Smooth muscle cell (in vitro differentiated cells): Measurements from ENCODE around the gene MEPE. TPM values are rescaled to one million over a fixed set of nuclear protein-coding genes. Genes with fewer than 3 reads are reported as not detected.

Experiments used
- DNase-seq: peaks from one replicate; lab custom pipeline; 2025; ENCODE audit not compliant: unreplicated experiment; lab: John Stamatoyannopoulos, UW
- H2AFZ ChIP-seq: fragments of 200-600 bp; sonication (generic); 2 replicates; pipeline ENCODE4 v1.6.0; 2016; ENCODE audit warnings: antibody characterized with exemption, low read depth, mild to moderate bottlenecking
- H3F3A ChIP-seq: fragments of 200-600 bp; sonication (generic); 2 replicates; pipeline ENCODE4 v1.6.0; 2017; ENCODE audit warnings: antibody characterized with exemption, low read depth
- H3K27ac ChIP-seq: fragments of 200-600 bp; sonication (generic); 2 replicates; pipeline ENCODE4 v1.5.1; 2016; ENCODE audit warnings: low read depth, mild to moderate bottlenecking
- H3K27me3 ChIP-seq: fragments of 200-600 bp; sonication (generic); 2 replicates; pipeline ENCODE4 v1.6.1; 2016; ENCODE audit warnings: low read depth, mild to moderate bottlenecking
- H3K36me3 ChIP-seq: fragments of 200-600 bp; sonication (generic); 2 replicates; pipeline ENCODE4 v1.5.1; 2016; ENCODE audit warnings: low read depth
- H3K4me1 ChIP-seq: fragments of 200-600 bp; sonication (generic); 2 replicates; pipeline ENCODE4 v1.5.1; 2016; ENCODE audit warnings: low read depth
- H3K4me2 ChIP-seq: fragments of 200-600 bp; sonication (generic); 2 replicates; pipeline ENCODE4 v1.6.0; 2016; ENCODE audit warnings: mild to moderate bottlenecking
- H3K4me3 ChIP-seq: fragments of 200-600 bp; sonication (generic); 2 replicates; pipeline ENCODE4 v1.5.1; 2016; ENCODE audit warnings: mild to moderate bottlenecking
- H3K79me2 ChIP-seq: fragments of 200-600 bp; sonication (generic); 2 replicates; pipeline ENCODE4 v1.6.0; 2016; ENCODE audit warnings: low read depth, mild to moderate bottlenecking
- H3K9ac ChIP-seq: fragments of 200-600 bp; sonication (generic); 2 replicates; pipeline ENCODE4 v1.6.0; 2016; ENCODE audit warnings: low read depth
- H3K9me3 ChIP-seq: fragments of 200-600 bp; sonication (generic); replicated peaks from 2 replicates; pipeline ENCODE4 v1.5.1; 2016; ENCODE audit warnings: low read depth
- H4K20me1 ChIP-seq: fragments of 200-600 bp; sonication (generic); 2 replicates; pipeline ENCODE4 v1.6.0; 2016; ENCODE audit warnings: low read depth
- CTCF ChIP-seq: fragments of 200-600 bp; sonication (generic); IDR thresholded peaks from 2 replicates; pipeline ENCODE4 v1.5.1; 2017; ENCODE audit warnings: borderline replicate concordance, mild to moderate bottlenecking, antibody characterized with exemption; ENCODE audit not compliant: insufficient read depth, poor library complexity, severe bottlenecking
- WGBS: methylation state at CpG from one replicate; pipeline ENCODE4 v1.1.7; 2016; ENCODE audit warnings: low lambda C conversion rate; 5-methylcytosine and 5-hydroxymethylcytosine counted together
- polyA plus RNA-seq: library from polyadenylated mRNA; unstranded; fragments of >200 nt; fragmentation: Nextera tagmentation; extraction: Ambion mirVana; gene quantifications from 2 replicates; pipeline ENCODE4 v1.2.1, GENCODE V29; 2016
- total RNA-seq: library from RNA; depleted of rRNA; stranded (reverse); fragments of >200 nt; gene quantifications from 2 replicates; pipeline ENCODE4 v1.2.3, GENCODE V29; 2014

Gene MEPE
- total and polyA plus RNA-seq, 2 experiments from 2014 or later = not detected

- Histone ChIP-seq H3K36me3 (no peaks in the 10 kb centered on the region), H3K4me3 (no peak overlapping the region), H3K9ac (no peak overlapping the region), H3K27me3 (no peaks in the 10 kb centered on the region), H2AFZ (no peak overlapping the region), H3F3A (no peaks in the 10 kb centered on the region), H3K9me3 (no peaks in the 10 kb centered on the region), H3K4me2 (peak overlapping the region; percentile 10), H4K20me1 (no peaks in the 10 kb centered on the region), H3K4me1 (peaks cover 5% of the 10 kb centered on the region), H3K27ac (peak overlapping the region; percentile 41), H3K79me2 (no peaks in the 10 kb centered on the region)
- no peak for TF ChIP-seq CTCF
- WGBS = 69% methylated on average over 2 of the region's 2 CpGs
- DNase-seq = no peak
These were observed 26.8 kb upstream of the MEPE start for GRCh38 chr4:87805971-87806370.

- no peaks in the 10 kb centered on the region for H3K27me3 ChIP-seq
- H3K36me3 ChIP-seq = no peaks in the 10 kb centered on the region
- no peak overlapping the region for H3K9ac ChIP-seq
- no peaks in the 10 kb centered on the region for H3F3A ChIP-seq
- H3K4me3 ChIP-seq = no peak overlapping the region
- no peak for TF ChIP-seq CTCF
- no peak for DNase-seq
- no peaks in the 10 kb centered on the region for H3K79me2 ChIP-seq
- no peaks in the 10 kb centered on the region for H3K9me3 ChIP-seq
- no peaks in the 10 kb centered on the region for H4K20me1 ChIP-seq
- peak overlapping the region; percentile 10 for H3K4me2 ChIP-seq
- H3K4me1 ChIP-seq = peaks cover 5% of the 10 kb centered on the region
- no peak overlapping the region for H2AFZ ChIP-seq
- H3K27ac ChIP-seq = peak overlapping the region; percentile 41
- WGBS = 78% methylated on average over 3 of the region's 3 CpGs
These were observed 26.2 kb upstream of the MEPE start for GRCh38 chr4:87806520-87806919.

- peaks cover 5% of the 10 kb centered on the region for H3K4me1 ChIP-seq
- no peak overlapping the region for H3K4me2 ChIP-seq
- 77% methylated on average over 3 of the region's 3 CpGs for WGBS
- H3K27me3 ChIP-seq = no peaks in the 10 kb centered on the region
- H3K79me2 ChIP-seq = no peaks in the 10 kb centered on the region
- H3K4me3 ChIP-seq = no peak overlapping the region
- no peaks in the 10 kb centered on the region for H3K36me3 ChIP-seq
- TF ChIP-seq CTCF = no peak
- no peaks in the 10 kb centered on the region for H3K9me3 ChIP-seq
- no peak overlapping the region for H3K9ac ChIP-seq
- H2AFZ ChIP-seq = no peak overlapping the region
- DNase-seq = no peak
- H3K27ac ChIP-seq = no peak overlapping the region
- H3F3A ChIP-seq = no peaks in the 10 kb centered on the region
- H4K20me1 ChIP-seq = no peaks in the 10 kb centered on the region
These were observed 25.4 kb upstream of the MEPE start for GRCh38 chr4:87807402-87807801.

GRCh38 chr4:87811977-87812376 is 20.8 kb upstream of the MEPE start:
- Histone ChIP-seq H4K20me1 (no peaks in the 10 kb centered on the region), H3K36me3 (no peaks in the 10 kb centered on the region), H3K4me3 (no peak overlapping the region), H3K27ac (no peak overlapping the region), H3K27me3 (no peaks in the 10 kb centered on the region), H3K4me1 (no peaks in the 10 kb centered on the region), H3K4me2 (no peak overlapping the region), H3K9ac (no peak overlapping the region), H3F3A (no peaks in the 10 kb centered on the region), H2AFZ (no peak overlapping the region), H3K79me2 (no peaks in the 10 kb centered on the region), H3K9me3 (no peaks in the 10 kb centered on the region)
- no peak for DNase-seq
- no peak for TF ChIP-seq CTCF
- WGBS = 99% methylated on average over 2 of the region's 2 CpGs
